ENCODE results near the gene PSG4.
"Not testable (repeated sequence)": the region's sequence is repeated elsewhere in the genome, so short reads cannot be mapped to it uniquely, and the experiment has no call there.

The PSG4 gene

DNA sequence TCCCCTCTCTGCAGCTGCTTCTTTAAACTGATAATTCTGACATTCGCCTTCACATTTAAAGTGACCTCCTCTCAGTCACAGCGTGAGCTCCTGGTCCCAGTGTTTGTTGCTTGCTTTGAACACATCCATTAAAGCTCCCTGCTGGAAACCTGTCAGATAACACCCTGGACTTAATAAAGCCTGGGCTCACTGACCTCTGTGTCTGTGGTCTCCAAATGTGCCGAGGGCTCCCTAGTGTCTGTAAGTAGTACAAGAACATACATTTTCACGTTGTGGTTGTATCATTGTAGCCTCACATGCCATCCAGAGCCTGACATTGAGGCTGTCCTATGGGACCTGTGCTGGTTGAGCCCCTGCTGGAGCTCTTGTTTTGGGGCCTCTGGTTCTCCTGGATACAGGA, 2.6 kb upstream of the PSG4 start:
- no peak for DNase-seq (ENCODE audit: low read depth)
- TF ChIP-seq, protein P1, sequence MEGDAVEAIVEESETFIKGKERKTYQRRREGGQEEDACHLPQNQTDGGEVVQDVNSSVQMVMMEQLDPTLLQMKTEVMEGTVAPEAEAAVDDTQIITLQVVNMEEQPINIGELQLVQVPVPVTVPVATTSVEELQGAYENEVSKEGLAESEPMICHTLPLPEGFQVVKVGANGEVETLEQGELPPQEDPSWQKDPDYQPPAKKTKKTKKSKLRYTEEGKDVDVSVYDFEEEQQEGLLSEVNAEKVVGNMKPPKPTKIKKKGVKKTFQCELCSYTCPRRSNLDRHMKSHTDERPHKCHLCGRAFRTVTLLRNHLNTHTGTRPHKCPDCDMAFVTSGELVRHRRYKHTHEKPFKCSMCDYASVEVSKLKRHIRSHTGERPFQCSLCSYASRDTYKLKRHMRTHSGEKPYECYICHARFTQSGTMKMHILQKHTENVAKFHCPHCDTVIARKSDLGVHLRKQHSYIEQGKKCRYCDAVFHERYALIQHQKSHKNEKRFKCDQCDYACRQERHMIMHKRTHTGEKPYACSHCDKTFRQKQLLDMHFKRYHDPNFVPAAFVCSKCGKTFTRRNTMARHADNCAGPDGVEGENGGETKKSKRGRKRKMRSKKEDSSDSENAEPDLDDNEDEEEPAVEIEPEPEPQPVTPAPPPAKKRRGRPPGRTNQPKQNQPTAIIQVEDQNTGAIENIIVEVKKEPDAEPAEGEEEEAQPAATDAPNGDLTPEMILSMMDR (conservative IDR thresholded peaks at IDR 0.05; ENCODE audit: low read length) = no peak
- H3K4me3 ChIP-seq (ENCODE audit: low read length) = no peak overlapping the region

DNA sequence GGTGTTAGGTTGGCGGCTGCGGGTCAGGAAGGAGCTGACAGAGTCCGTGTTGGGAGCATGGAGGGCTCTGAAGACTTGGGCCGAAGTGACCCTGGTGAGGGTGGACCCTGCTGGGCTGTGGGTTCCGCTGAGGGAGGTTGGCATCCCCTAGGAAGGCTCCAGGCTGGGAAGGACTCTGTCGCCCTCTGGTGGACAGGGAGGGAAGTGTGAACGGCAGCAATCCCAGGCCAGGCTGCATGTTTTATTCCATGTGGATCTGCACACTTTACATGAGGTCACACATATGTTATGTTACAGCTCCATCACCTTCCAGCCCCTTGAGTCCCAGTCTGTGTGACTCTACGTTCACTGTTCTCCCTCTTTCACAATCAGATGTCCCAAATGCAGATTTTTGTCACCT, 1.7 kb upstream of the PSG4 start:
- H3K4me3 ChIP-seq (ENCODE audit: low read length); DNase-seq (ENCODE audit: low read depth): not testable (repeated sequence)
- TF ChIP-seq, protein P1 (conservative IDR thresholded peaks at IDR 0.05; ENCODE audit: low read length) = peak; percentile 61

DNA sequence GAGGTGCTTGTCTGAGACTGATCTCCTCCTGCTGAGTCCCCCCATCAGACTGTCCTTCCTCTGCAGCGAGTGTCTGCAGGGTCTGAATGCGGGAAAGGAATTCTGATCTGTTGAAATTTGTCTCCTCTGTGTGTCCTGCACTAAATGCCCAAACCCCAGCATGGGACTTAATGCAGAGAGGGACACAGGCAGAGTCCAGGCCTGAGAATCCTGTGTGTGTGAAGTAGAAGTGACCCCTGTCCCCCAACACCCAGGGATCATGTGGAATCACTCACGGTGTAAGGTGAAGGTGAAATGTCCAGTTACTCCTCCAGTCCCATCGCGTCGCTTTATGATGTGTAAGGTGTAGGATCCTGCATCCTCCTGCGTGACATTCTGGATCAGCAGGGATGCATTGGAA, 1.8 kb downstream of the PSG4 start:
- not testable (repeated sequence) for DNase-seq (ENCODE audit: low read depth)
- H3K4me3 ChIP-seq (ENCODE audit: low read length) = peak overlapping the region; percentile 61

DNA sequence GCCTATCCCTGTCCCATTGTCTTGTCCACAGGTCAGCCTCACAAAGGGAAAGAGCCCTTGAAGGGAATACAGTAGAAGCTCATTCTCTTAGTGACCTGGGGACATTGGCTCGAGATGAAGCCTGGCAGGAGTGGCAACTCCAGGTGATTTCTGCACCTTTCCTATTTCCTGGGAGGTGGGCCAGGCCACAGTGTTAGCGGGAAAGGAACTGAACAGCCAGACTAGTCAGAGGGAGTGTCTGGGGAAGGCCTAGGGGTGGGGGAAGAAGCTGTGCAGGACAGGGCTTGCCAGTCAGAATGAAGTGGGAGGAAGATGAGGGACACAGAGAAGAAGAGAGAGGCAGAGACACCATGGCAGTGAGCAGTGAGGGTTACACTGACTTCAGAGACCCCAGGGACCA, 3.5 kb downstream of the PSG4 start:
- not testable (repeated sequence) for H3K4me3 ChIP-seq (ENCODE audit: low read length); DNase-seq (ENCODE audit: low read depth)

DNA sequence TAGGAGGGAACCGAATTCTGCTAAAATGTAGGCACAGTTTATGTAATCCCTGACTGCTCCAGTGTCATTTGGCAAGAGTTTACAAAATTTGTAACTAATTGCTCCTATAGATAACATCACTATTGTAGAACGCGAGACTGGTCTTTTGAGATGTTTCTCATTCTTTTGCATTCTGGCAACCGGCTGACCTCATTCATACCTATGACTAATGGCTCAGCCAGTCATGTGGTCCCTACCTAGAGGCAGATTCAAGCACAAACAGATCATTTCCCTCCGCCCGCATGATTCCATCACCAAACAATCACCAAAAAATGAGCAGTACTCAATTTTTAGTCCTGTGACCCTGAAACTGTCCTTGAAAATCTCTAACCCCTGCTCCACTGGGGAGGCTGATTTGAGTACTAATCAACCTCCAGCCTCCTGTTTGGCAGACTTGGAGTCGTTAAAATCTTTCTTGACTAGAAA, 4.1 kb downstream of the PSG4 start:
- DNase-seq (ENCODE audit: low read depth) = peak; percentile 91
- not testable (repeated sequence) for H3K4me3 ChIP-seq (ENCODE audit: low read length)

DNA sequence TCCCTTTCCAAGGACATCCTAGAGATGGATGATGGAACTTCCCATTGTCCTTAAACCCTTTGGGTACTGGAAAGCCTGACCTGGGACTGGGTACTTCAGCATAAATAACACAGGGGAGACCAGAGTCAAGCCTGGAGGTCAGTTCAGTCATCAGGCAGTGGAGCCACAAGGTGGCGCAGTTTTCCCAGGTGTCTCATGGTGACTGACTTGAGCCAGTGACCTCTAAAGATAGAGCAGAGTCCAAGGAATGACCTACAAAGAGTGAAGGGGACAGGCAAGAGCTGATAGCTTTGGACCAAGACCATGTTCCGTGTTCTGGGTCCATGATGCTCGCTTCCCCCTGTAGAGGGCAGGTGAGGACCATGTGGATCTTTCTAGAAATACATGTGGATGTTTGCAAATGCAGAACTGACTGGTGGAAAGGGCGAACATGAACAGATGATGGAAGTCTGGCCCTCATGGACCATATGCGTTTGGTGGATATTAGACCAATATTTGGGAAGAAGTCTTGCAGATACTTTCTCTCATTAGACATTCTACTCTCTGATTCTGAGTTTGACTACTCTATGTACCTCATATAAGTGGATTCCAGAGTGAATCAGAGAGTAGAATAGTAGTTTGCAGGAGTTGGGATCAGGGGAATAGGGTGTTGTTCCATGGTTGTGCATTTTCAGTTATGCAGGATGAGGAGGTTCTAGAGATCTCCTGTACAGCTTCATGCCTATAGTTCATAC, 6.6 kb downstream of the PSG4 start:
- TF ChIP-seq, protein P1 (conservative IDR thresholded peaks at IDR 0.05; ENCODE audit: low read length) = peak; percentile 17
- DNase-seq (ENCODE audit: low read depth); H3K4me3 ChIP-seq (ENCODE audit: low read length): not testable (repeated sequence)

DNA sequence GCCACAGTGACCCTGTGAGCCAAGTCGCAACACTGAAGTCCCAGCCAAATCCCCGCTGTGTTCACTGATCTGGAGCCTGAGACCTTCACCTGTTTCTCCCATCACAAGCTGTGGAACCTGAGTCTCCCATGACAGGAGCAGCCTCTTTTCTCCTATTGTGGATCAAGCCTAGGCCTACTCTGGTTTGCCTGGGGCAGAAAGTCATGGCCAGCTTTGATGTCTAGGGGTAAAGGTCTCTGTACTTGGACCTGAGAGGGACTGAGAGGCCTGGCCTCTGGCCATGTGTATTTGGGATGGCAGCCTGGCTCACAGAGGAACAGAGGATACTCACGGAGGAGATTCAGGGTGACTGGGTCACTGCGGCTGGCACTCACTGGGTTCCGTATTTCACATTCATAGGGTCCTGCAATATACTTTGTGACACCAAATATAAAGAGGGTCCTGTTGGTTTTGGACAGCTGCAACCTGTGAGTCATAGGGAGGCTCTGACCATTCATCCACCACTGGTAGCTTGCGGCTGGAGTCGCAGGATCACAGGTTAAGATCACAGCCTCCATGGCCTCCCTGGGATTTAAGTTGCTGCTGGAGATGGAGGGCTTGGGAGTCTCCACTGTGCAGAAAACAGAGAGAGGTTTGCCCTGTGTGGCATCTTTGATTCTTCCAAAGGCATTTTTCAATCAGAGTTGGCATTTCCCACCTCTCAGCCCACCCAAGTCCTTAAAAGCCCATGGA, 7.6 kb downstream of the PSG4 start:
- not testable (repeated sequence) for H3K4me3 ChIP-seq (ENCODE audit: low read length); DNase-seq (ENCODE audit: low read depth)

DNA sequence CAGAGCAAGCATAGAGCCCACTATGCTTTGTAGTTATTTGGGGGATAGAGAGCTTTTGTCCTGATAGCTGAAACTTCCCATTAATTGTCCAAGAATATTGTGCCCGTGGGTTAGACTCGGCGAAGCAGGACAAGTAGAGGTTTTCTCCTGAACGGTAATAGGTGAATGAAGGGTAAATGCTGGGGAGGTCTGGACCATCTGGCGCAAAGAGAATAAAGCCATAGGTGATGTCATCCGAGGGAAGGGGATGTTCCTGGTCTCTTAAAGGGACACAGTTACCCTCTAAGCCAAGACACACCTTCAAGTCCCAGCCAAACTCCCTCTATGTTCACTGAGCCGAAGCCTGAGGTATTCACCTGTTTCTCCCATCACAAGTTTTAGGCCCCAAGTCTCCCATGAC, 11.0 kb downstream of the PSG4 start:
- DNase-seq (ENCODE audit: low read depth); H3K4me3 ChIP-seq (ENCODE audit: low read length): not testable (repeated sequence)

DNA sequence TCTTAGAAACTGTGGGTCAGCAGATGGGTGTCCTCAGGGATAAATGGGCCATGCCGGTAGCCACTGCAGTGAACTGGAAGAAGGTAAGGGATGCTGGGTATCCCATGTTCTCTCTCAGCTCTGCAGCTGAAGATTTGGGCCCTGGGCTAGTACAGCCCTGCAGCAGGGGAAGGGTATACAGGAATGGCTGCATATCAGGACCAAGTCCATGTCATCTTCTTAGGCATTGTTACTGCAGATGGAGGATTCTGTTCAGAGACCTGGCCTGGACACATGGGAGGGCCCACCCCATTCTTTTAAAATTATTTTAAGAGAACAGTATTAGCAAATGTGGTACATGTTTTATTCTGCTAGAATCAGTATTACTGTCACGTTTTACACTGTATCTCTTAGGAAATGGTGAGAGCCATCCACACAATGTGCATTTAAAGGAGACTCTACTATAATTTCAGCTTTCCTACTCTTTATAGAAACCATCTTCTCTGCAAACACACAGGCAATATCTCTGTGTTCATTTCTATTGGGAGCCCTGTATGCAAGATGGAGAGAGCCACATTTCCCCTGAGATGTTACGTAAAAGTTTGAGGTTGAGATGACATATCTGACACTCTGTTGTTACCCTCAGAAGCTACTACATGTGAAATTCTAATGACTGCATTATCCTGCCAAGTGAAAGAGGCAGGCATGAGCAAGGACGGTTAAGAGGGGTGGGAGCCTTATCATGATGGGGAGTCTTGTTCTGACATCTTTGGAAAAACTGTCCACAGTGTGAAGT, 12.9 kb downstream of the PSG4 start:
- DNase-seq (ENCODE audit: low read depth) = not testable (repeated sequence)

DNA sequence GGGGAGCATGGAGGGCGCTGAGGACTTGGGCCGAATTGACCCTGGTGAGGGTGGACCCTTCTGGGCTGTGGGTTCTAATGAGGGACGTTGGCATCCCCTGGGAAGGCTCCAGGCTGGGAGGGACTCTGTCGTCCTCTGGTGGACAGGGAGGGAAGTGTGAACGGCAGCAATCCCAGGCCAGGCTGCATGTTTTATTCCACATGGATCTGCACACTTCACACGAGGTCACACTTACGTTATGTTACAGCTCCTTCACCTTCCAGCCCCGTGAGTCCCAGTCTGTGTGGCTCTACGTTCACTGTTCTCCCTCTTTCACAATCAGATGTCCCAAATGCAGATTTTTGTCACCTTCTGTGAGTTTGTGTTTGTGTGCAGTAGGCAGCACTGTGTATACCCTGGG, 17.3 kb downstream of the PSG4 start:
- not testable (repeated sequence) for H3K4me3 ChIP-seq (ENCODE audit: low read length); DNase-seq (ENCODE audit: low read depth)
- TF ChIP-seq, protein P1 (conservative IDR thresholded peaks at IDR 0.05; ENCODE audit: low read length) = peak; percentile 52

More for the DNA sequence above, 12.9 kb downstream of the PSG4 start:
- not testable (repeated sequence) for H3K4me3 ChIP-seq (ENCODE audit: low read length)

DNA sequence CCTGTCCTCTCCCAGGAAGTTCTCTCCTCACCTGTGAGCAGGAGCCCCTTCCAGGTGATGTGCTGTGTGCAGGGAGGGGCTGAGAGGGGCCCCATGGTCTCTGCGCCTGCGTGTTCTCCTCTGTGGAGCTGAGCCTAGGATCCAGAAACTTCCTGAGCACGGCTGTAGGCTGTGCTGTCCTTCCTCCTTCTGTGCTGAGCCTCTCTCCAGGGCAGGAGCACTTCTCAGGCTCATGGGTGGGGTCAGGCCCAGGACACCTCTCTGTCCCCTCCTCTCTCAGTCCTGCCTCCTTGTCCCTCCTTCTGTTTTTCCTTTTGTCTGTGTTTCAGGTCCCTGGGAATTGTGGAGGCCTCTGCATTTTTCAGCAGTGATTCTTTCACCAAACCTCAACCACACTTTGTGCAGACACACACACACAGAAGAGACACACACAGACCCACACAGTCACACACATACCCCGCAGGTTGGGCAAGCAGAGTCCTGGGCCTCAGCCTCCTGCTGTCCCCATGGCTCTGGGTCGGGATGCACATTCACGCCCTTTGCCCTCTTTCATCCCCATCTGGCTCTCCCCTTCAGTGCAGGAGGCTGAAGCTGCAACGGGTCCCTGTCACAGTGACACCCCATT, 19.0 kb downstream of the PSG4 start, which contains the start of gene PSG5:
PSG5 (minus strand) TSS at position 226 of the 625 bp plus-strand sequence; CDS start at position 95, 131 bp downstream.
- H3K4me3 ChIP-seq (ENCODE audit: low read length) = peak within 1 kb of the TSS; percentile 54
- peak; percentile 74 for DNase-seq (ENCODE audit: low read depth)

DNA sequence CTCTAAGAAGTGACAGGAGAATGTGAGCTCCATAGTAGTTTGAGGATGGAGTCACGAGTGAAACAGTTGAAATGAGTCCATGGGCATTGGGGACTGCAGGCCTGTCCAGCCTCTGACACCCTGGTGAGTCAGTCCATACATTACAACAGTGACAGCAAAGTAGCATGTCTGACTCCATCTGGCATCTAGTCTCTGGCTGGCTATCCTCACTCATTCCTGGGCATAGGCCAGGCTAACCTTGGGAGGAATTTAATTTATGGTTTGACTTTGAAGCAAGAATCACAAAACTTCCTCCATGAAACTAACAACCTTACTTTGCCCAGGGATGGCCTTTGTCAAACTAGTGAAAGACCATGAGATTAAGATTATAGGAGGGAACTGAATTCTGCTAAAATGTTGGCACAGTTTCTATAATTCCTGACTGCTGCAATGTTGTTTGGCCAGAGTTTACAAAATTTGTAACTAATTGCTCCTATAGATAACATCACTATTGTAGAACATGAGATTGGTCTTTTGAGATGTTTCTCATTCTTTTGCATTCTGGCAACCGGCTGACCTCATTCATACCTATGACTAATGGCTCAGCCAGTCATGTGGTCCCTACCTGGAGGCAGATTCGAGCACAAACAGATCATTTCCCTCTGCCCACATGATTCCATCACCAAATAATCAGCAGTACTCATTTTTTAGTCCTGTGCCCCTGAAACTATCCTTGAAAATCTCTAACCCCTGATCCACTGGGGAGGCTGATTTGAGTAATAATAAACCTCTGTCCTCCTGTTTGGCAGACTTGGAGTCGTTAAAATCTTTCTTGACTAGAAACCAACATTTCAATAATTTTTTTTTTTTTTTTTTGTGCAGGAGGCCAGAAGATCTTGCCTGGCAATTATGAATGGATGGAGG, 23.3 kb downstream of the PSG4 start:
- DNase-seq (ENCODE audit: low read depth) = peak; percentile 98
- not testable (repeated sequence) for H3K4me3 ChIP-seq (ENCODE audit: low read length)
